Stimulated activated CD4-positive, alpha-beta T cell treated with anti-CD3 and anti-CD28 coated beads, Interleukin-4, amount 100 ng/mL, for 48 hours (primary cell): ENCODE measurements around the gene GPR142.
"Not testable (repeated sequence)": the region's sequence is repeated elsewhere in the genome, so short reads cannot be mapped to it uniquely, and the experiment has no call there.

ENCODE experiments used
- DNase-seq, 2 donors: peaks; one replicate each; pipeline ENCODE4 v3.0.0-alpha.2; 2020; ENCODE audit warnings: low read depth in 2 of 2

Gene GPR142

GRCh38 chr17:74393346-74393942 lies 26.1 kb downstream of the GPR142 start:
- no peak for DNase-seq

GRCh38 chr17:74394275-74394950 lies 27.1 kb downstream of the GPR142 start:
- DNase-seq: no peak

- no peak for DNase-seq
Observed at GRCh38 chr17:74394977-74395376, 27.7 kb downstream of the GPR142 start.

GRCh38 chr17:74396567-74396966 lies 29.3 kb downstream of the GPR142 start:
- DNase-seq: no peak

- no peak for DNase-seq
Observed at GRCh38 chr17:74402048-74402447, 34.7 kb downstream of the GPR142 start.

GRCh38 chr17:74403512-74404137 lies 36.3 kb downstream of the GPR142 start:
- no peak for DNase-seq

- DNase-seq: no peak
Observed at GRCh38 chr17:74404218-74404617, 36.9 kb downstream of the GPR142 start.

GRCh38 chr17:74404789-74405188 lies 37.5 kb downstream of the GPR142 start:
- DNase-seq: no peak

- DNase-seq: not testable (repeated sequence)
Observed at GRCh38 chr17:74405311-74405710, 38.0 kb downstream of the GPR142 start.

- DNase-seq: no peak
Observed at GRCh38 chr17:74407384-74407783, 40.1 kb downstream of the GPR142 start.

- DNase-seq: no peak
Observed at GRCh38 chr17:74408262-74408661, 41.0 kb downstream of the GPR142 start.

- DNase-seq: no peak
Observed at GRCh38 chr17:74408815-74409214, 41.5 kb downstream of the GPR142 start.

- DNase-seq: no peak
Observed at GRCh38 chr17:74410001-74410443, 42.7 kb downstream of the GPR142 start.

GRCh38 chr17:74412581-74412980 lies 45.3 kb downstream of the GPR142 start:
- DNase-seq: no peak

- no peak for DNase-seq
Observed at GRCh38 chr17:74413491-74413890, 46.2 kb downstream of the GPR142 start.

- no peak for DNase-seq
Observed at GRCh38 chr17:74414510-74414909, 47.2 kb downstream of the GPR142 start.

GRCh38 chr17:74415608-74416396 lies 48.5 kb downstream of the GPR142 start:
- DNase-seq: no peak

- DNase-seq: no peak
Observed at GRCh38 chr17:74417178-74418045, 50.1 kb downstream of the GPR142 start.

GRCh38 chr17:74419928-74420411 lies 52.7 kb downstream of the GPR142 start:
- no peak for DNase-seq
